HepG2 (cell line): Measurements from ENCODE around the gene CCDC116. TPM values are rescaled to one million over a fixed set of nuclear protein-coding genes. Genes with fewer than 3 reads are reported as not detected.

Experiments used
- AHR ChIP-seq: IDR thresholded peaks from 2 replicates; pipeline ENCODE4 v1.6.1; 2018; ENCODE audit warnings: missing genetic modification reagents, missing compliant biosample characterization
- BATF2 ChIP-seq: sonication (generic); formaldehyde crosslinking; IDR thresholded peaks from 2 replicates; pipeline ENCODE4 v1.8.0; 2022; ENCODE audit warnings: mild to moderate bottlenecking, missing genetic modification reagents, moderate library complexity
- ESRRA ChIP-seq: sonication (generic); formaldehyde crosslinking; IDR thresholded peaks from 2 replicates; pipeline ENCODE4 v1.5.1; 2020; ENCODE audit warnings: mild to moderate bottlenecking, low read depth, missing genetic modification reagents
- FOXK1 ChIP-seq: sonication (generic); formaldehyde crosslinking; IDR thresholded peaks from 2 replicates; pipeline ENCODE4 v1.4.0; 2020; ENCODE audit warnings: low read depth, missing genetic modification reagents, borderline replicate concordance
- HOXA9 ChIP-seq: sonication (generic); formaldehyde crosslinking; IDR thresholded peaks from 2 replicates; pipeline ENCODE4 v1.8.1; 2022; ENCODE audit warnings: missing genetic modification reagents, mild to moderate bottlenecking, moderate library complexity, borderline replicate concordance
- ISL2 ChIP-seq: sonication (generic); formaldehyde crosslinking; IDR thresholded peaks from 2 replicates; pipeline ENCODE4 v1.5.0; 2020; ENCODE audit warnings: missing genetic modification reagents
- MBD4 ChIP-seq: IDR thresholded peaks from 2 replicates; pipeline ENCODE4 v1.6.1; 2012; ENCODE audit warnings: low read length, inconsistent platforms, borderline replicate concordance
- RFXANK ChIP-seq: IDR thresholded peaks from 2 replicates; pipeline ENCODE4 v1.6.1; 2016
- TAF15 ChIP-seq: fragments of 200-400 bp; formaldehyde crosslinking; IDR thresholded peaks from one replicate; pipeline ENCODE4 v1.6.1; 2018; ENCODE audit warnings: mild to moderate bottlenecking, low read depth, low read length; ENCODE audit not compliant: poor library complexity, severe bottlenecking
- UBTF ChIP-seq: sonication (generic); formaldehyde crosslinking; IDR thresholded peaks from 2 replicates; pipeline ENCODE4 v1.4.0; 2020; ENCODE audit warnings: mild to moderate bottlenecking, missing genetic modification reagents
- ZBTB38 ChIP-seq: sonication (generic); formaldehyde crosslinking; IDR thresholded peaks from 2 replicates; pipeline ENCODE4 v1.5.1; 2020; ENCODE audit warnings: mild to moderate bottlenecking, missing genetic modification reagents
- ZBTB39 ChIP-seq: sonication (generic); formaldehyde crosslinking; IDR thresholded peaks from 2 replicates; pipeline ENCODE4 v1.5.0; 2020; ENCODE audit warnings: missing genetic modification reagents
- ZFP62 ChIP-seq: sonication (generic); formaldehyde crosslinking; IDR thresholded peaks from 2 replicates; pipeline ENCODE4 v1.4.0; 2020; ENCODE audit warnings: missing genetic modification reagents
- ZNF121 ChIP-seq: sonication (generic); formaldehyde crosslinking; IDR thresholded peaks from 2 replicates; pipeline ENCODE4 v1.5.0; 2020; ENCODE audit warnings: mild to moderate bottlenecking, missing genetic modification reagents
- ZNF160 ChIP-seq: sonication (generic); formaldehyde crosslinking; IDR thresholded peaks from 2 replicates; pipeline ENCODE4 v1.8.0; 2022; ENCODE audit warnings: mild to moderate bottlenecking, inconsistent platforms, missing genetic modification reagents
- ZNF282 ChIP-seq: fragments of 450-650 bp; IDR thresholded peaks from 2 replicates; pipeline ENCODE4 v1.6.1; 2018; ENCODE audit not compliant: partially characterized antibody
- ZNF350 ChIP-seq: sonication (generic); formaldehyde crosslinking; IDR thresholded peaks from 2 replicates; pipeline ENCODE4 v1.4.0; 2020; ENCODE audit warnings: mild to moderate bottlenecking, low read depth, missing genetic modification reagents, borderline replicate concordance
- ZNF572 ChIP-seq: sonication (generic); formaldehyde crosslinking; IDR thresholded peaks from 2 replicates; pipeline ENCODE4 v1.5.1; 2020; ENCODE audit warnings: mild to moderate bottlenecking, missing genetic modification reagents
- ZNF768 ChIP-seq: sonication (generic); formaldehyde crosslinking; IDR thresholded peaks from 2 replicates; pipeline ENCODE4 v1.4.0; 2020; ENCODE audit warnings: missing genetic modification reagents
- polyA plus RNA-seq, 8 experiments: library from polyadenylated mRNA; depleted of rRNA in 3 of 8; stranded (reverse) in 7 of 8; unstranded in 1 of 8; fragments of >200 nt; fragmentation: Illumina TruSeq in 4 of 8; extraction: Trizol in 4 of 8; gene quantifications; 2 replicates each; pipeline versions ENCODE4 v1.2.1 to v1.2.3, GENCODE V29; 2011 to 2016; ENCODE audit warnings: low read depth in 4 of 8, missing spikeins in 1 of 8, mixed read lengths in 1 of 8; ENCODE audit not compliant: insufficient read depth in 1 of 8
- total RNA-seq, 5 experiments: library from RNA; depleted of rRNA; stranded (reverse); fragments of >200 nt; fragmentation: Illumina TruSeq; extraction: Trizol; gene quantifications; 2 replicates each; pipeline ENCODE4 v1.2.3, GENCODE V29; 2016; ENCODE audit warnings: low read depth in 1 of 5
- TF ChIP-seq, protein P1 (sequence below): sonication (generic); formaldehyde crosslinking; IDR thresholded peaks from 2 replicates; pipeline ENCODE4 v1.9.0; 2021; ENCODE audit warnings: missing genetic modification reagents, mild to moderate bottlenecking, borderline replicate concordance

The CCDC116 gene
- total and polyA plus RNA-seq, 2 of the 13 experiments (the other 11 are each of a cell fraction or from before 2014, with no cell fraction given) = 0.15 to 0.33 TPM

DNA sequence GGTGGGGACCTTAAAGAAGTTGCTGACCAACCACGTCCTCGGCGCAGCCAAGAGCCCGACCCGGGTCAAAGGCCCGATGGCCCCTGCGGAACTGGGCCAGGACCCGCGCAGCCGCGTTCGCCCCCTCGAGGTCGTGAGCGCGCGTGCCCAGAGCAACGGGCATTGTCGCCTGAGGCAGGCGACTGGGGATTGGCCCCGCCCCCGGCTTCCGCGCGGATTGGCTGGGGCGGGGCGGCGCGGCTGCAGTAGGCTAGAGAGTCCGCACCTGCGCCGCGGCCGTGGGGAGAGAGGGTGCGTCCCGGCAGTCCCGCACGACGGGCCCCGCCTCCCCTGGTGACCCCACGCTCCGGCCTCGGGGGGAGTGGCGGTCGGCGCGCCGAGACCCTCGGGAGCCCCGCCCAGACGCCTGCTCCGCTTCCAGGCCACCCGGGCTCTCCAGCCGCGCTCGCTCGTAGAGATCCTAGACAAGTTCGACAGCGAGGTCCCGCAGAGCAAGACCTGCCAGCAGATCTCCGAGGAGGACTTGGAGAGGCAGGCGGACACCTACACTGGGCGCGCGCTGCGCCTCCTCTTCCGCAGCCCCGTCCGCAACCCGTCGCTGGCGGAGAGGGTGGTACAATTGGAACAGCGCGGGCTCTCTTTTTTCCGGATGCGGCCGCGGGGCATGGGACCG, 24.9 kb downstream of the CCDC116 start (continued):
- TF ChIP-seq ZNF572 (CRISPR knock-in tag) (no peak), AHR (CRISPR knock-in tag) (0 out of 2 replicates have a peak, but pooled peaks have one; percentile 15), FOXK1 (CRISPR knock-in tag) (no peak), ZBTB38 (CRISPR knock-in tag) (no peak), ZNF768 (peak; percentile 63; the same call in 1 of the 2 replicates), ZNF160 (CRISPR knock-in tag) (no peak; the same call in 1 of the 2 replicates), ISL2 (CRISPR knock-in tag) (no peak), ZNF282 (no peak), ZNF121 (CRISPR knock-in tag) (0 out of 2 replicates have a peak, but pooled peaks have one; percentile 35), RFXANK (no peak), ESRRA (CRISPR knock-in tag) (no peak), BATF2 (no peak), UBTF (CRISPR knock-in tag) (peak; percentile 64; the same call in 1 of the 2 replicates), HOXA9 (CRISPR knock-in tag) (no peak), ZNF350 (CRISPR knock-in tag) (no peak; the same call in 1 of the 2 replicates), MBD4 (no peak), TAF15 (peak; percentile 84), ZBTB39 (CRISPR knock-in tag) (peak; percentile 24; the same call in 1 of the 2 replicates), ZFP62 (CRISPR knock-in tag) (no peak)
- TF ChIP-seq, protein P1, sequence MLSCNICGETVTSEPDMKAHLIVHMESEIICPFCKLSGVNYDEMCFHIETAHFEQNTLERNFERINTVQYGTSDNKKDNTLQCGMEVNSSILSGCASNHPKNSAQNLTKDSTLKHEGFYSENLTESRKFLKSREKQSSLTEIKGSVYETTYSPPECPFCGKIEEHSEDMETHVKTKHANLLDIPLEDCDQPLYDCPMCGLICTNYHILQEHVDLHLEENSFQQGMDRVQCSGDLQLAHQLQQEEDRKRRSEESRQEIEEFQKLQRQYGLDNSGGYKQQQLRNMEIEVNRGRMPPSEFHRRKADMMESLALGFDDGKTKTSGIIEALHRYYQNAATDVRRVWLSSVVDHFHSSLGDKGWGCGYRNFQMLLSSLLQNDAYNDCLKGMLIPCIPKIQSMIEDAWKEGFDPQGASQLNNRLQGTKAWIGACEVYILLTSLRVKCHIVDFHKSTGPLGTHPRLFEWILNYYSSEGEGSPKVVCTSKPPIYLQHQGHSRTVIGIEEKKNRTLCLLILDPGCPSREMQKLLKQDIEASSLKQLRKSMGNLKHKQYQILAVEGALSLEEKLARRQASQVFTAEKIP (CRISPR knock-in tag) = no peak
